Loucy (cell line): Measurements from ENCODE around the gene CYFIP1.
"Not testable (repeated sequence)": the region's sequence is repeated elsewhere in the genome, so short reads cannot be mapped to it uniquely, and the experiment has no call there.

Experiments
- H2AFZ ChIP-seq: fragments of 200-600 bp; sonication (generic); 2 replicates; pipeline ENCODE4 v1.6.0; 2016; ENCODE audit warnings: antibody characterized with exemption, mild to moderate bottlenecking, low read length, moderate library complexity
- H3F3A ChIP-seq: fragments of 200-600 bp; 2 replicates; pipeline ENCODE4 v1.6.0; 2016; ENCODE audit warnings: antibody characterized with exemption, low read depth, mild to moderate bottlenecking
- H3K27me3 ChIP-seq: fragments of 200-600 bp; sonication (generic); 2 replicates; pipeline ENCODE4 v1.6.1; 2014; ENCODE audit warnings: low read length, mild to moderate bottlenecking; ENCODE audit not compliant: insufficient read depth, poor library complexity, severe bottlenecking
- H3K36me3 ChIP-seq: fragments of 200-600 bp; sonication (generic); 2 replicates; pipeline ENCODE4 v1.6.1; 2016; ENCODE audit warnings: low read length; ENCODE audit not compliant: insufficient read depth
- H3K4me1 ChIP-seq: fragments of 200-600 bp; sonication (generic); 2 replicates; pipeline ENCODE4 v1.5.1; 2014; ENCODE audit warnings: low read length, mild to moderate bottlenecking; ENCODE audit not compliant: insufficient read depth, poor library complexity, severe bottlenecking
- H3K4me2 ChIP-seq: fragments of 200-600 bp; sonication (generic); 2 replicates; pipeline ENCODE4 v1.6.0; 2014; ENCODE audit warnings: antibody characterized with exemption, low read length, low read depth, mild to moderate bottlenecking; ENCODE audit not compliant: poor library complexity, severe bottlenecking
- H3K4me3 ChIP-seq: fragments of 200-600 bp; sonication (generic); 2 replicates; pipeline ENCODE4 v1.5.1; 2014; ENCODE audit warnings: low read length, mild to moderate bottlenecking, mixed read lengths; ENCODE audit not compliant: poor library complexity, severe bottlenecking
- H3K79me2 ChIP-seq: fragments of 200-600 bp; sonication (generic); 2 replicates; pipeline ENCODE4 v1.6.1; 2014; ENCODE audit warnings: low read length; ENCODE audit not compliant: insufficient read depth
- H3K9ac ChIP-seq: fragments of 200-600 bp; sonication (generic); 2 replicates; pipeline ENCODE4 v1.6.0; 2014; ENCODE audit warnings: mild to moderate bottlenecking, low read depth, low read length, moderate library complexity; ENCODE audit not compliant: poor library complexity, severe bottlenecking
- H3K9me2 ChIP-seq: fragments of 200-600 bp; sonication (generic); replicated peaks from 2 replicates; pipeline ENCODE4 v1.6.1; 2016; ENCODE audit warnings: low read depth, low read length, mixed read lengths
- H3K9me3 ChIP-seq: fragments of 200-600 bp; sonication (generic); 2 replicates; pipeline ENCODE4 v1.6.1; 2014; ENCODE audit warnings: mild to moderate bottlenecking, antibody characterized with exemption, low read length, low read depth; ENCODE audit not compliant: insufficient read depth
- H4K20me1 ChIP-seq: fragments of 200-600 bp; sonication (generic); 2 replicates; pipeline ENCODE4 v1.6.0; 2014; ENCODE audit warnings: antibody characterized with exemption, low read length, mild to moderate bottlenecking; ENCODE audit not compliant: insufficient read depth, poor library complexity, severe bottlenecking
- CTCF ChIP-seq: fragments of 200-600 bp; sonication (generic); conservative IDR thresholded peaks from 2 replicates; pipeline ENCODE4 v1.5.1; 2014; ENCODE audit warnings: mild to moderate bottlenecking, antibody characterized with exemption, low read length
- EZH2phosphoT487 ChIP-seq: fragments of 200-600 bp; IDR thresholded peaks from 2 replicates; pipeline ENCODE4 v1.6.1; 2018; ENCODE audit warnings: antibody characterized with exemption, mild to moderate bottlenecking, moderate library complexity, borderline replicate concordance

Gene CYFIP1

GRCh38 chr15:22989576-22990477, 9.7 kb upstream of the CYFIP1 start:
- no peaks in the 10 kb centered on the region for H4K20me1 ChIP-seq
- H3F3A ChIP-seq = no peaks in the 10 kb centered on the region
- no peak; the same call in 1 of the 2 replicates for TF ChIP-seq CTCF
- no peak for TF ChIP-seq EZH2phosphoT487
- no peaks in the 10 kb centered on the region for H3K4me1 ChIP-seq
- no peak overlapping the region for H3K4me2 ChIP-seq
- H3K79me2 ChIP-seq = no peaks in the 10 kb centered on the region
- H3K9ac ChIP-seq = no peak overlapping the region
- H3K27me3 ChIP-seq = no peaks in the 10 kb centered on the region
- H3K9me3 ChIP-seq = no peaks in the 10 kb centered on the region
- no peak overlapping the region for H3K4me3 ChIP-seq
- H3K9me2 ChIP-seq = no peaks in the 10 kb centered on the region
- no peaks in the 10 kb centered on the region for H3K36me3 ChIP-seq
- H2AFZ ChIP-seq = no peak overlapping the region

- no peak overlapping the region for H2AFZ ChIP-seq
- no peaks in the 10 kb centered on the region for H3K79me2 ChIP-seq
- H3K9me3 ChIP-seq = no peaks in the 10 kb centered on the region
- H3K4me2 ChIP-seq = no peak overlapping the region
- H3K27me3 ChIP-seq = no peaks in the 10 kb centered on the region
- H3K4me1 ChIP-seq = no peaks in the 10 kb centered on the region
- no peaks in the 10 kb centered on the region for H3K36me3 ChIP-seq
- H4K20me1 ChIP-seq = no peaks in the 10 kb centered on the region
- H3K9me2 ChIP-seq = no peaks in the 10 kb centered on the region
- H3K9ac ChIP-seq = no peak overlapping the region
- no peaks in the 10 kb centered on the region for H3F3A ChIP-seq
- H3K4me3 ChIP-seq = no peak overlapping the region
- TF ChIP-seq CTCF (no peak), EZH2phosphoT487 (no peak)
Observed at GRCh38 chr15:22988811-22989210, 8.6 kb upstream of the CYFIP1 start.

- not testable (repeated sequence) for H3K79me2 ChIP-seq, H2AFZ ChIP-seq, H3K4me2 ChIP-seq, H3K36me3 ChIP-seq, H3K9me2 ChIP-seq, H3K4me1 ChIP-seq, H3K4me3 ChIP-seq, H3K9ac ChIP-seq, H4K20me1 ChIP-seq, H3F3A ChIP-seq, H3K9me3 ChIP-seq
- H3K27me3 ChIP-seq = peaks cover 13% of the 10 kb centered on the region
Observed at GRCh38 chr15:22981931-22982330, 1.8 kb upstream of the CYFIP1 start.
